Fibroblast of lung (primary cell): ENCODE results near the gene PRX. TPM values are rescaled to one million over a fixed set of nuclear protein-coding genes. Genes with fewer than 3 reads are reported as not detected.

Experiments used
- DNase-seq, 2 donors: peaks; one replicate each; pipeline versions ENCODE4 v3.0.0 to v3.0.0-alpha.2; 2010; ENCODE audit warnings: low read depth in 2 of 2
- H2AFZ ChIP-seq: 2 replicates; pipeline ENCODE4 v1.5.1; 2012; ENCODE audit warnings: low read length, control low read depth, inconsistent platforms
- H3K27ac ChIP-seq: 2 replicates; pipeline ENCODE4 v1.5.1; 2011; ENCODE audit warnings: low read length, control low read depth; ENCODE audit not compliant: insufficient read depth
- H3K27me3 ChIP-seq: 2 replicates; pipeline ENCODE4 v1.5.1; 2011; ENCODE audit warnings: mild to moderate bottlenecking, low read length; ENCODE audit not compliant: control insufficient read depth, insufficient read depth
- H3K36me3 ChIP-seq: 2 replicates; pipeline ENCODE4 v1.5.1; 2011; ENCODE audit warnings: low read length; ENCODE audit not compliant: control insufficient read depth, insufficient read depth
- H3K4me1 ChIP-seq: 2 replicates; pipeline ENCODE4 v1.5.1; 2011; ENCODE audit warnings: low read length; ENCODE audit not compliant: control insufficient read depth, insufficient read depth; ENCODE audit errors: extremely low read depth
- H3K4me2 ChIP-seq: 2 replicates; pipeline ENCODE4 v1.5.1; 2011; ENCODE audit warnings: low read length, control low read depth; ENCODE audit not compliant: insufficient read depth; ENCODE audit errors: extremely low read depth
- H3K4me3 ChIP-seq, 4 experiments: fragments of 200-600 bp in 1 of 4; sonication (generic) in 1 of 4; replicated peaks in 1 of 4; 2 replicates each; pipeline ENCODE4 v1.5.1; 2011 to 2016; ENCODE audit warnings: low read length in 4 of 4, low read depth in 3 of 4, mild to moderate bottlenecking in 3 of 4, control low read depth in 2 of 4, inconsistent platforms in 1 of 4, mixed read lengths in 1 of 4; ENCODE audit not compliant: insufficient read depth in 1 of 4; ENCODE audit errors: control extremely low read depth in 1 of 4
- H3K79me2 ChIP-seq: 2 replicates; pipeline ENCODE4 v1.5.1; 2012; ENCODE audit warnings: mild to moderate bottlenecking, low read length, inconsistent platforms; ENCODE audit not compliant: control insufficient read depth, insufficient read depth
- H3K9ac ChIP-seq: 2 replicates; pipeline ENCODE4 v1.5.1; 2011; ENCODE audit warnings: mild to moderate bottlenecking, low read length, control low read depth; ENCODE audit not compliant: insufficient read depth
- H3K9me3 ChIP-seq: 2 replicates; pipeline ENCODE4 v1.5.1; 2012; ENCODE audit warnings: low read depth, low read length; ENCODE audit not compliant: control insufficient read depth, insufficient read depth
- H4K20me1 ChIP-seq: 2 replicates; pipeline ENCODE4 v1.5.1; 2011; ENCODE audit warnings: low read length; ENCODE audit not compliant: control insufficient read depth, insufficient read depth; ENCODE audit errors: extremely low read depth
- CTCF ChIP-seq, 2 donors: IDR thresholded peaks in 1 of 2; conservative IDR thresholded peaks in 1 of 2; 1 replicate in 1 of 2; 2 replicates in 1 of 2; pipeline ENCODE4 v1.5.1; 2011 to 2012; ENCODE audit warnings: low read length in 2 of 2, control low read depth in 1 of 2, inconsistent platforms in 1 of 2, low read depth in 1 of 2, mild to moderate bottlenecking in 1 of 2
- EZH2 ChIP-seq: IDR thresholded peaks from 2 replicates; pipeline ENCODE4 v1.5.1; 2012; ENCODE audit warnings: low read length, control low read depth, mild to moderate bottlenecking; ENCODE audit errors: missing control alignments
- polyA plus RNA-seq, 2 donors: library from polyadenylated mRNA; depleted of rRNA in 1 of 2; stranded (reverse) in 1 of 2; unstranded in 1 of 2; fragments of >200 nt; gene quantifications; 2 replicates each; pipeline ENCODE4 v1.2.1, GENCODE V29; 2011 to 2012; ENCODE audit warnings: missing spikeins in 1 of 2
- total RNA-seq: library from RNA; depleted of rRNA; stranded (reverse); fragments of >200 nt; gene quantifications from 2 replicates; pipeline ENCODE4 v1.2.1, GENCODE V29; 2014

Gene PRX
- total and polyA plus RNA-seq, 2 donors (not counting 1 experiment from before 2014, with no cell fraction given) = 0.91 to 3.6 TPM

GRCh38 chr19:40425450-40426287 is 12.5 kb upstream of the PRX start, which contains the start of gene SERTAD1:
Gene SERTAD1 (minus strand): TSS chr19:40425992. CDS start chr19:40423546, 2,446 bp downstream.
- Histone ChIP-seq H2AFZ (peak within 1 kb of the TSS; percentile 56), H3K4me3 (peak within 1 kb of the TSS; percentile 80 to 99 (median 94)), H3K36me3 (peaks cover 9% of the 10 kb centered on the region), H3K9me3 (no peaks in the 10 kb centered on the region), H3K27ac (peak within 1 kb of the TSS; percentile 97), H4K20me1 (no peaks in the 10 kb centered on the region), H3K9ac (peak within 1 kb of the TSS; percentile 93), H3K79me2 (peaks cover 31% of the 10 kb centered on the region), H3K4me1 (peaks cover 6% of the 10 kb centered on the region), H3K27me3 (no peaks in the 10 kb centered on the region), H3K4me2 (peak within 1 kb of the TSS; percentile 97)
- peak; percentile 98 to 99 for DNase-seq
- TF ChIP-seq CTCF (conservative IDR thresholded peaks at IDR 0.05 in 1 of 2, IDR thresholded peaks at IDR 0.05 in 1 of 2; ENCODE audit: low read depth in 1 of 2, low read length in 2 of 2) (peak; percentile 51 to 66), EZH2 (no peak)

- Histone ChIP-seq H4K20me1 (no peaks in the 10 kb centered on the region), H3K9me3 (no peaks in the 10 kb centered on the region), H2AFZ (no peak overlapping the region), H3K4me1 (peaks cover 6% of the 10 kb centered on the region), H3K27ac (peak overlapping the region; percentile 97), H3K9ac (peak overlapping the region; percentile 93), H3K4me3 (peak overlapping the region; percentile 80 to 99 (median 92)), H3K4me2 (peak overlapping the region; percentile 97), H3K36me3 (peaks cover 9% of the 10 kb centered on the region), H3K79me2 (peaks cover 31% of the 10 kb centered on the region), H3K27me3 (no peaks in the 10 kb centered on the region)
- DNase-seq = peak; percentile 23 to 29
- TF ChIP-seq EZH2 (no peak), CTCF (conservative IDR thresholded peaks at IDR 0.05 in 1 of 2, IDR thresholded peaks at IDR 0.05 in 1 of 2; ENCODE audit: low read depth in 1 of 2, low read length in 2 of 2) (no peak)
Measured at GRCh38 chr19:40424637-40425449, 11.7 kb upstream of the PRX start.

GRCh38 chr19:40423938-40424337 is 10.8 kb upstream of the PRX start:
- no peak for TF ChIP-seq CTCF (conservative IDR thresholded peaks at IDR 0.05 in 1 of 2, IDR thresholded peaks at IDR 0.05 in 1 of 2; ENCODE audit: low read depth in 1 of 2, low read length in 2 of 2)
- TF ChIP-seq EZH2 = no peak
- H3K27ac ChIP-seq = peak overlapping the region; percentile 97

More at GRCh38 chr19:40423938-40424337, 10.8 kb upstream of the PRX start:
- H3K4me1 ChIP-seq = peaks cover 6% of the 10 kb centered on the region
- peaks cover 31% of the 10 kb centered on the region for H3K79me2 ChIP-seq
- no peaks in the 10 kb centered on the region for H3K27me3 ChIP-seq
- no peak overlapping the region for H2AFZ ChIP-seq
- H3K9ac ChIP-seq = no peak overlapping the region
- no peaks in the 10 kb centered on the region for H3K9me3 ChIP-seq
- peak overlapping the region; percentile 80 to 99 (median 92) for H3K4me3 ChIP-seq
- no peaks in the 10 kb centered on the region for H4K20me1 ChIP-seq
- peak overlapping the region; percentile 97 for H3K4me2 ChIP-seq
- DNase-seq = no peak
- H3K36me3 ChIP-seq = peaks cover 9% of the 10 kb centered on the region
